IPS-15b (cell line): ENCODE data around the gene ORM1.
"Not testable (repeated sequence)": the region's sequence is repeated elsewhere in the genome, so short reads cannot be mapped to it uniquely, and the experiment has no call there.

ENCODE experiments used
- H3K27me3 ChIP-seq: one replicate; pipeline ENCODE4 v1.6.1; 2013; ENCODE audit warnings: low read length; ENCODE audit not compliant: control insufficient read depth, insufficient read depth
- H3K36me3 ChIP-seq: one replicate; pipeline ENCODE4 v1.6.1; 2013; ENCODE audit warnings: low read length; ENCODE audit not compliant: control insufficient read depth, insufficient read depth
- H3K4me1 ChIP-seq: one replicate; pipeline ENCODE4 v1.6.1; 2013; ENCODE audit warnings: mild to moderate bottlenecking, low read length; ENCODE audit not compliant: control insufficient read depth, insufficient read depth
- H3K4me3 ChIP-seq: one replicate; pipeline ENCODE4 v1.5.1; 2013; ENCODE audit warnings: low read depth, low read length
- H3K9ac ChIP-seq: one replicate; pipeline ENCODE4 v1.6.1; 2013; ENCODE audit warnings: low read depth, mild to moderate bottlenecking, low read length
- H3K9me3 ChIP-seq: one replicate; pipeline ENCODE4 v1.6.1; 2013; ENCODE audit warnings: mild to moderate bottlenecking, low read length; ENCODE audit not compliant: control insufficient read depth, insufficient read depth

Gene ORM1

DNA sequence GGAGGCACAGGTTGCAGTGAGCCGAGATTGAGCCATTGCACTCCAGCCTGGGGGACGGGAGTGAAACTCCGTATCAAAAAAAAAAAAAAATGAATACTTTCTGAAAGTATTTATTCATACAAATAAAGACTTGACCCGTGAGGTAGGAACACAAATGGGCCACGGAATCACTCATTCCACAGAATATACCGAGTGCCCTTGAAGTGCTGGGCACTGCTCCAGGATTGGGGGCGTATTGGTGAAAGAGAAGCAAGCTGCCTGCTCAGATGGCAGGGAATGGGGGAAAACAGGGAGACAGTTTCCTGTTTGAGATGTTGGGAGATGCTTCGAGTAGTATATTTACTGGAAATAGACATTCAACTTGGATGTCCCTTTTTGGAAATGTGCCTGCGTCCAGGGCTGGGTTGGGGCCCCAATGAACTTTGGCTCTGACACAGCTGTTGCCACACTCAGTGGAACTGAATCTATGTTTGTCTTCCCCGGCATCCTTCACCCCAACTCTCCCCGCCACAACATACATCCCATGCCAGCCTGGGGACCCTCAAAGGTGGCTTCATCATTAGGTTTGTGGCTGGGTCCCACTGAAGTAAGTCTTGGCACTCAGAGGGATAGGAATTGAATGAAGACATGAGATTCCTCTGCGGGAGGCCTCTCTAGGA lies 609 bp upstream of the ORM1 start:
- H3K4me3 ChIP-seq, H3K4me1 ChIP-seq, H3K27me3 ChIP-seq, H3K36me3 ChIP-seq, H3K9ac ChIP-seq, H3K9me3 ChIP-seq: not testable (repeated sequence)

DNA sequence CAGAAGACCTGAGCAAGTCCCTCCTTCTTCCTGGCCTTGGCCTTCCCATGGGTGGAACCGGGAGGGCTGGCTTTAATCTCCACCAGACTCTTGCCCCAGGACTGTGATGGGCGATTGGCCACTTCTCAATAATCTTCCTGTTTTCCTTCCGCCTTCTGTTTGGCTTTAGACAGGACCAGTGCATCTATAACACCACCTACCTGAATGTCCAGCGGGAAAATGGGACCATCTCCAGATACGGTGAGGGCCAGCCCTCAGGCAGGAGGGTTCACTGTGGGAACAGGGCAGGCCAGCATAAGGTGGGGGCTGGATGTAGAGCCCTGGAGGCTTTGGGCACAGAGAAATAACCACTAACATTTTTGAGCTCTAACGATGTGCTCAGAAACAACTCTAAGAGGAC lies 951 bp downstream of the ORM1 start:
- H3K27me3 ChIP-seq, H3K4me3 ChIP-seq, H3K9me3 ChIP-seq, H3K36me3 ChIP-seq, H3K9ac ChIP-seq, H3K4me1 ChIP-seq: not testable (repeated sequence)

DNA sequence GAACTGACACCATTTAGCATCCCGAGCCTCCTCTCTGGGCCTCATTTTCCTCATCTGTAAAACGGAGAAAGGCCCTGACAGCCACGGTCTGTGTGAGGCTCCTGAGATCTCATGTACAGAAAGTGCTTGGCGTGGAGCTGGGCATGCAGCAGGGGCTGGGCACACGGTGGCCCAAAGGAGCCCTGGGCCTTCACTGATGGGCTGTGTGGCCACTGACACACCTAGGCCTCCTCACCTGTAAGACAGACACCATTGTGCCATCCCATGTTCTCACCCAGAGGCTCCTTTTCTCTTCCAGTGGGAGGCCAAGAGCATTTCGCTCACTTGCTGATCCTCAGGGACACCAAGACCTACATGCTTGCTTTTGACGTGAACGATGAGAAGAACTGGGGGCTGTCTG lies 1.6 kb downstream of the ORM1 start:
- Histone ChIP-seq H3K4me1 (no peaks in the 10 kb centered on the region), H3K27me3 (no peaks in the 10 kb centered on the region), H3K9ac (no peak overlapping the region)

DNA sequence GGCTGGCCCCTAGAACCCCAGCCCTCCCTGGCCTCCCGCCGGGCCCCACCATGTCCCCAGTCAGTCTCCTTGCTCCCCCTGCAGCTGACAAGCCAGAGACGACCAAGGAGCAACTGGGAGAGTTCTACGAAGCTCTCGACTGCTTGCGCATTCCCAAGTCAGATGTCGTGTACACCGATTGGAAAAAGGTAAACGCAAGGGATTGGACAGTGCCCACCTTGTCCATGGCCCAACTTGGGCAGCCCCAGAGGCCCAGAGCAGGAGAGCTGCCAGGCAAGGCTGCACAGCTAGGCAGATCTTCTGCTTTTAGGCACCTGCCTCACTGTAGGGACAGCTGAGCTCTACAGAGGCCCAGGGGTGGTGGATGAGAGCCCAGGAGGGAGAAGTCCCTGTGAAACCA lies 2.1 kb downstream of the ORM1 start:
- not testable (repeated sequence) for H3K9me3 ChIP-seq, H3K36me3 ChIP-seq, H3K4me3 ChIP-seq, H3K27me3 ChIP-seq, H3K4me1 ChIP-seq, H3K9ac ChIP-seq

More for the DNA sequence above, 1.6 kb downstream of the ORM1 start:
- Histone ChIP-seq H3K36me3 (no peaks in the 10 kb centered on the region), H3K9me3 (no peaks in the 10 kb centered on the region), H3K4me3 (no peak overlapping the region)

DNA sequence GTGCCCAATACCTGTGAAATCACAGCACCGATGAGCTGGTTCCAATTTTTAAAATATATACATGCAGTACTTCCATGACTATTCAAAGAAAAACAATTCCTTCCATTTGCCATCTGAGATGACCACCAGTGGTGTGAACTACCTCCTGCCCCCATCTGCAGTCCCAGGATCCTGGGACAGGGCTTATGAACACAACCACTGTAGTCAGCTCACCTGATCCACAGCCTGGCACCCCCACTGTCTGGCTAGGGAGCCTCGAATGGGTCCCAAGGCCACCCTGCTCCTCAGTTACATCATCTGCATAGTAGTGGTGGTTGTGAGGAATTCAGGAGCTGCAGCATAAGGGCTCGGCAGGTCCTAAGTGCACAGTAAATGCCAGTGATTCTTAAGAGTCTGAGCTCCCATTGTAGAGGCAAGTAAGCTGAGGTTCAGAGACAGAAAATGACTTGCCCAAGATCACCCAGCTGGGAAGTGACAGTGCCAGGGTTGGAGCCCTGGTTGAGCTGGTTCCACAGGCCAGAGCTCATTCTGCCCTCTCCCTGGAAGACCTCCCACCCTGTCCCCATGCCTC lies 2.9 kb downstream of the ORM1 start:
- not testable (repeated sequence) for H3K4me3 ChIP-seq, H3K9ac ChIP-seq

DNA sequence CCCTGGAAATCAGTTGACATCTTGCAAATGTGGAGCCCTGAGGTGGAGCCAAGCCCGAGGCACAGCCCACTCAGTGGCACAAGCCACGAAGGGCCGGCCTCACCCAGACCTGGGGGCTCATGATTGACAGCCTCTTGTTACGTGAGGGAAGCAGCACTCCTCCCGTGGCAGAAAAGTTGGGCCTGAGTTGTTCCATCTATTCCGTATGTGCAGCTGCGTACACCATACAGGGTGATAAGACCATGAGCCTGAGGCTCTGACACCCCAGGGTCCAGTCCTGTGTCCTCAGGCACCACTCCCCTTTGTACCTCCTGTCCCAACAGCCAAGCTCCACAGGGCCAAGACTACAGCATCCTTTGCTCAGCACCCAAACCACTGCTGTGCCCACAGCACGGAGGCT lies 4.9 kb downstream of the ORM1 start:
- H3K9ac ChIP-seq: no peak overlapping the region
- H3K4me3 ChIP-seq: no peak overlapping the region

More for the DNA sequence above, 2.9 kb downstream of the ORM1 start:
- H3K9me3 ChIP-seq, H3K27me3 ChIP-seq, H3K4me1 ChIP-seq, H3K36me3 ChIP-seq: not testable (repeated sequence)

DNA sequence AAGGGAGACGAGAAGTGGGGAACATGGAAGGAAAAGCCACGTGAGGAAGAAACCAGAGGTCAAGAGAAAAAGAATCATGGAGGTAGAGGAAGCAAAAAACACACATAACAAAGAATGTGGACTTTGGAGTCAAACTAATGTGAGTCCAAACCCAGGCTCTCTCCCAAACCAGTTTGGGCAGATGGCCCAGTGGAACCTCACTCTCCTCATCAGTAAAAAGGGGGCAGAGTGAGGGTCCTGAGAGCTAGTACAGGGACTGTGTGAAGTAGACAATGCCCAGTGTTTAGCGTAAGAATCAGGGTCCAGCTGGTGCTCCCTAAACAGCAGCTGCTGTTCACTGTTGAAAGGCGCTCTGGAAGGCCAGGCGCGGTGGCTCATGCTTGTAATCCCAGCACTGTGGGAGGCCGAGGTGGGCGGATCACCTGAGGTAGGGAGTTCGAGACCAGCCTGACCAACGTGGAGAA lies 5.5 kb downstream of the ORM1 start:
- not testable (repeated sequence) for H3K27me3 ChIP-seq, H3K36me3 ChIP-seq, H3K4me3 ChIP-seq, H3K9me3 ChIP-seq, H3K4me1 ChIP-seq, H3K9ac ChIP-seq

More for the DNA sequence above, 4.9 kb downstream of the ORM1 start:
- H3K4me1 ChIP-seq: no peaks in the 10 kb centered on the region
- no peaks in the 10 kb centered on the region for H3K36me3 ChIP-seq
- H3K27me3 ChIP-seq: no peaks in the 10 kb centered on the region
- no peaks in the 10 kb centered on the region for H3K9me3 ChIP-seq

DNA sequence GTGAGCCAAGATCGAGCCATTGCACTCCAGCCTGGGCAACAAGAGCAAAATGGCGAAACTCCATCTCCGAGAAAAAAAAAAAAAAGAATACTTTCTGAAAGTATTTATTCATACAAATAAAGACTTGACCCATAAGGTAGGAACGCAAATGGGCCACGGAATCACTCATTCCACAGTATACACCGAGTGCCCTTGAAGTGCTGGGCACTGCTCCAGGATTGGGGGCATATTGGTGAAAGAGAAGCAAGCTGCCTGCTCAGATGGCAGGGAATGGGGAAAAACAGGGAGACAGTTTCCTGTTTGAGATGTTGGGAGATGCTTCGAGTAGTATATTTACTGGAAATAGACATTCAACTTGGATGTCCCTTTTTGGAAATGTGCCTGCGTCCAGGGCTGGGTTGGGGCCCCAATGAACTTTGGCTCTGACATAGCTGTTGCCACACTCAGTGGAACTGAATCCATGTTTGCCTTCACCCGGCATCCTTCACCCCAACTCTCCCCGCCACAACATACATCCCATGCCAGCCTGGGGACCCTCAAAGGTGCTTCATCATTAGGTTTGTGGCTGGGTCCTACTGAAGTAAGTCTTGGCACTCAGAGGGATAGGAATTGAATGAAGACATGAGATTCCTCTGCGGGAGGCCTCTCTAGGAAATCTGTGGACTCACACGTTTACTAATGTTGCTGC lies 6.2 kb downstream of the ORM1 start:
- not testable (repeated sequence) for H3K27me3 ChIP-seq, H3K4me1 ChIP-seq, H3K9ac ChIP-seq, H3K4me3 ChIP-seq, H3K36me3 ChIP-seq, H3K9me3 ChIP-seq

DNA sequence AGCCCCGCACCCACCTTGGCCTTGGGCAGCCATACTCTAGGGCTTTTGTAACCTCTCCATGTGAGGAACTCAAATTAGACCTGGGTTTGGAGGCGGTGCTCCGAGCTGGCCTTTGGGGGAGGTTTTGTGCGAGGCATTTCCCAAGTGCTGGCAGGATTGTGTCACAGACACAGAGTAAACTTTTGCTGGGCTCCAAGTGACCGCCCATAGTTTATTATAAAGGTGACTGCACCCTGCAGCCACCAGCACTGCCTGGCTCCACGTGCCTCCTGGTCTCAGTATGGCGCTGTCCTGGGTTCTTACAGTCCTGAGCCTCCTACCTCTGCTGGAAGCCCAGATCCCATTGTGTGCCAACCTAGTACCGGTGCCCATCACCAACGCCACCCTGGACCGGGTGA lies 6.7 kb downstream of the ORM1 start, which contains the start of gene ORM2:
Gene ORM2 (plus strand): TSS at position 245 of the 398 bp plus-strand sequence. CDS start 36 bp downstream, at position 281.
- H3K9ac ChIP-seq, H3K27me3 ChIP-seq, H3K9me3 ChIP-seq, H3K4me3 ChIP-seq, H3K36me3 ChIP-seq, H3K4me1 ChIP-seq: not testable (repeated sequence)

DNA sequence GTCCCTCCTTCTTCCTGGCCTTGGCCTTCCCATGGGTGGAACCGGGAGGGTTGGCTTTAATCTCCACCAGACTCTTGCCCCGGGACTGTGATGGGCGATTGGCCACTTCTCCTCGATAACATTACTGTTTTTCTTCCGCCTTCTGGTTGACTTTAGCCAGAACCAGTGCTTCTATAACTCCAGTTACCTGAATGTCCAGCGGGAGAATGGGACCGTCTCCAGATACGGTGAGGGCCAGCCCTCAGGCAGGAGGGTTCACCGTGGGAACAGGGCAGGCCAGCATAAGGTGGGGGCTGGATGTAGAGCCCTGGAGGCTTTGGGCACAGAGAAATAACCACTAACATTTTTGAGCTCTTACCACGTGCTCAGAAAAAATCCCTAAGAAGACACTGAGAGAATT lies 7.7 kb downstream of the ORM1 start:
- no peak overlapping the region for H3K9ac ChIP-seq
- no peak overlapping the region for H3K4me3 ChIP-seq
- no peaks in the 10 kb centered on the region for H3K27me3 ChIP-seq
- H3K9me3 ChIP-seq: no peaks in the 10 kb centered on the region
- no peaks in the 10 kb centered on the region for H3K4me1 ChIP-seq
- H3K36me3 ChIP-seq: peaks cover 4% of the 10 kb centered on the region

DNA sequence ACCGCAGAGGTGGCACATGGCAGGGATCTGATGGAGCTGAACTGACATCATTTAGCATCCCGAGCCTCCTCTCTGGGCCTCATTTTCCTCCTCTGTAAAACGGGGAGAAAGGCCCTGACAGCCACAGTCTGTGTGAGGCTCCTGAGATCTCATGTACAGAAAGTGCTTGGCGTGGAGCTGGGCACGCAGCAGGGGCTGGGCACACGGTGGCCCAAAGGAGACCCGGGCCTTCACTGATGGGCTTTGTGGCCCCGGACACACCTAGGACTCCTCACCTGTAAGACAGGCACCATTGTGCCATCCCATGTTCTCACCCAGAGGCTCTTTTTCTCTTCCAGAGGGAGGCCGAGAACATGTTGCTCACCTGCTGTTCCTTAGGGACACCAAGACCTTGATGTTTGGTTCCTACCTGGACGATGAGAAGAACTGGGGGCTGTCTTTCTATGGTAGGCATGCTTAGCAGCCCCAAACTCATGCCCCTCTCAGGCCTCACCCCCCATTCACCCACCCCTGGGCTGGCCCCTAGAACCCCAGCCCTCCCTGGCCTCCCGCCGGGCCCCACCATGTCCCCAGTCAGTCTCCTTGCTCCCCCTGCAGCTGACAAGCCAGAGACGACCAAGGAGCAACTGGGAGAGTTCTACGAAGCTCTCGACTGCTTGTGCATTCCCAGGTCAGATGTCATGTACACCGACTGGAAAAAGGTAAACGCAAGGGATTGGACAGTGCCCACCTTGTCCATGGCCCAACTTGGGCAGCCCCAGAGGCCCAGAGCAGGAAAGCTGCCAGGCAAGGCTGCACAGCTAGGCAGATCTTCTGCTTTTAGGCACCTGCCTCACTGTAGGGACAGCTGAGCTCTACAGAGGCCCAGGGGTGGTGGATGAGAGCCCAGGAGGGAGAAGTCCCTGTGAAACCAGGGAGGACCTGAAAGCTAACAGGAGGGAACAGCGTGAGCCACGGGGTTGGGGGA lies 8.6 kb downstream of the ORM1 start:
- H3K4me1 ChIP-seq, H3K9ac ChIP-seq, H3K4me3 ChIP-seq, H3K36me3 ChIP-seq, H3K9me3 ChIP-seq, H3K27me3 ChIP-seq: not testable (repeated sequence)
